SU-DHL-6 (cell line): Measurements from ENCODE around the gene NPFF.

Source experiments
- EZH2phosphoT487 ChIP-seq: fragments of 200-600 bp; sonication (generic), shearing (Covaris generic); conservative IDR thresholded peaks from 2 replicates; pipeline ENCODE4 v1.6.1; 2018; ENCODE audit warnings: mild to moderate bottlenecking, antibody characterized with exemption, low read length, moderate library complexity, mixed read lengths
- TF ChIP-seq, protein P1 (sequence below): fragments of 200-600 bp; sonication (generic); IDR thresholded peaks from one replicate; pipeline ENCODE4 v1.5.1; 2017; ENCODE audit warnings: antibody characterized with exemption, mild to moderate bottlenecking, low read length, moderate library complexity; ENCODE audit not compliant: insufficient read depth, poor library complexity, severe bottlenecking

DNA sequence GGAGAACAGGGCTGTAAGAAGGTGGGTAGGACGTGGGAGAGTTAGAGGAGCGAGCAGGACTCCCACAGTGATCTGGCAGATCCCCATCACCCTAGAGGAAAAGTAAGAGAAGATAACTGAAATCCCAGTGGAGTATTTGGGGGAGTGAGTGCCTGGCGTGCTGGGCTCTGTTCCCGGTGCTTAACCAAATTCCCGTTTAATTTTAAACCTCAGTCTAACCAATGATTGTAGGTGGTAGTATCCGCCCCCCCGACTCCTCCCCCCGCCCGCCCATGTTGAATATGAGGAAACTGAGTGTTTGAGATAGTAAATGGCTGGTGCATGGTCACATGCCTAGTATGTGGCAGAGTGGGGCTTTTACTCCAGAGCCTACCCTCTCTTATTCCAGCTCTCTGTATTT, 5.0 kb downstream of the NPFF start:
- TF ChIP-seq, protein P1, sequence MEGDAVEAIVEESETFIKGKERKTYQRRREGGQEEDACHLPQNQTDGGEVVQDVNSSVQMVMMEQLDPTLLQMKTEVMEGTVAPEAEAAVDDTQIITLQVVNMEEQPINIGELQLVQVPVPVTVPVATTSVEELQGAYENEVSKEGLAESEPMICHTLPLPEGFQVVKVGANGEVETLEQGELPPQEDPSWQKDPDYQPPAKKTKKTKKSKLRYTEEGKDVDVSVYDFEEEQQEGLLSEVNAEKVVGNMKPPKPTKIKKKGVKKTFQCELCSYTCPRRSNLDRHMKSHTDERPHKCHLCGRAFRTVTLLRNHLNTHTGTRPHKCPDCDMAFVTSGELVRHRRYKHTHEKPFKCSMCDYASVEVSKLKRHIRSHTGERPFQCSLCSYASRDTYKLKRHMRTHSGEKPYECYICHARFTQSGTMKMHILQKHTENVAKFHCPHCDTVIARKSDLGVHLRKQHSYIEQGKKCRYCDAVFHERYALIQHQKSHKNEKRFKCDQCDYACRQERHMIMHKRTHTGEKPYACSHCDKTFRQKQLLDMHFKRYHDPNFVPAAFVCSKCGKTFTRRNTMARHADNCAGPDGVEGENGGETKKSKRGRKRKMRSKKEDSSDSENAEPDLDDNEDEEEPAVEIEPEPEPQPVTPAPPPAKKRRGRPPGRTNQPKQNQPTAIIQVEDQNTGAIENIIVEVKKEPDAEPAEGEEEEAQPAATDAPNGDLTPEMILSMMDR = no peak
- no peak for TF ChIP-seq EZH2phosphoT487
